DND-41 (cell line): ENCODE data around the gene OSBPL9.

Source experiments
- ATAC-seq: fragments of 200-7000 bp; cut with Tn5 transposase; 3 replicates; pipeline ENCODE4 v1.9.1; 2021; ENCODE audit warnings: low read depth; ENCODE audit not compliant: insufficient read depth
- DNase-seq: peaks from one replicate; pipeline ENCODE4 v3.0.0-alpha.2; 2020
- H2AFZ ChIP-seq: 2 replicates; pipeline ENCODE4 v1.6.0; 2012; ENCODE audit warnings: low read depth, low read length
- H3K27ac ChIP-seq: 2 replicates; pipeline ENCODE4 v1.5.1; 2012; ENCODE audit warnings: low read length, inconsistent platforms
- H3K27me3 ChIP-seq: fragments of 200-600 bp; sonication (generic); 2 replicates; pipeline ENCODE4 v1.6.0; 2012; ENCODE audit warnings: low read length, mild to moderate bottlenecking, inconsistent platforms; ENCODE audit not compliant: insufficient read depth, poor library complexity
- H3K36me3 ChIP-seq: 2 replicates; pipeline ENCODE4 v1.5.1; 2012; ENCODE audit warnings: low read length, inconsistent platforms; ENCODE audit not compliant: insufficient read depth
- H3K4me1 ChIP-seq: 2 replicates; pipeline ENCODE4 v1.5.1; 2012; ENCODE audit warnings: mild to moderate bottlenecking, low read length; ENCODE audit not compliant: insufficient read depth
- H3K4me2 ChIP-seq: 2 replicates; pipeline ENCODE4 v1.6.0; 2012; ENCODE audit warnings: mild to moderate bottlenecking, moderate library complexity, low read length, inconsistent platforms; ENCODE audit not compliant: insufficient read depth
- H3K4me3 ChIP-seq, 2 experiments: fragments of 200-600 bp in 1 of 2; shearing (Covaris generic) in 1 of 2; 2 replicates each; pipeline ENCODE4 v1.5.1; 2012 to 2016; ENCODE audit warnings: inconsistent platforms in 2 of 2, low read length in 2 of 2, mild to moderate bottlenecking in 2 of 2, low read depth in 1 of 2, moderate library complexity in 1 of 2
- H3K79me2 ChIP-seq: 2 replicates; pipeline ENCODE4 v1.6.0; 2012; ENCODE audit warnings: low read length, inconsistent platforms; ENCODE audit not compliant: insufficient read depth
- H3K9ac ChIP-seq: 2 replicates; pipeline ENCODE4 v1.6.0; 2012; ENCODE audit warnings: low read depth, mild to moderate bottlenecking, inconsistent platforms, low read length, moderate library complexity
- H3K9me3 ChIP-seq: 2 replicates; pipeline ENCODE4 v1.5.1; 2012; ENCODE audit warnings: low read length, moderate library complexity, mild to moderate bottlenecking, inconsistent platforms; ENCODE audit not compliant: insufficient read depth, severe bottlenecking
- H4K20me1 ChIP-seq: 2 replicates; pipeline ENCODE4 v1.6.0; 2012; ENCODE audit warnings: low read length; ENCODE audit not compliant: insufficient read depth
- EZH2 ChIP-seq: IDR thresholded peaks from 3 replicates; pipeline ENCODE4 v1.6.1; 2012; ENCODE audit warnings: borderline replicate concordance, low read depth, mild to moderate bottlenecking, moderate library complexity, low read length, inconsistent platforms; ENCODE audit not compliant: severe bottlenecking
- TF ChIP-seq, protein P1 (sequence below): IDR thresholded peaks from 2 replicates; pipeline ENCODE4 v1.5.1; 2012; ENCODE audit warnings: borderline replicate concordance, low read length, moderate library complexity, mild to moderate bottlenecking; ENCODE audit not compliant: poor library complexity, severe bottlenecking; ENCODE audit errors: extremely low read depth

OSBPL9 gene

DNA sequence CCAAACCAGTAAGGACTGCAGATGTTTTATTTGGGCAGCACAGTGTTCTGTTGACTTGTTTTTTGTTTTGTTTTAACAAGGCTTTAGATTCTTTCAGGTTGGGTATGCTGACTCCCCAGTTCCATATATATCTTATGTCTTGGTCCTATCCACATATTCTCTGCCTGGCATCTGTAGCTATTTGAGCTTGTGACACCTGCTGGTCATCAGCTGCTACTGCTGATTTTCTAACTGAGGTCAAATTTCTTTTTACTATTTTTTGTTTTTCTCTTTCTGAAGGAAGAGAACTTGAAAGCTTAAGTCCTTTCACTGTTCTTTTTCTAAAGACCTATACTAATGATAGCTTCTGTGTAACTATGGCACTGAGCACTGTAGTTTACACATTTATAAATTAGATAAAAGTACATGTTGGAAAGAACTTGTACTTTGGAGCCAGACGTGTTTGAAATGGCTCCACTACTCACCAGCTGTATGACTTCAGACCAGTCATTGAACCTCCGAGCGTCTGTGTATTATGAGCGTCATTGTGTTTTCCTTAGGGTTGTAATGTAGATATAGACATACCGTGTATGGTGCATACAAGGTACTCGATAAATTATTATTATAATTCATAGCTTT is 152.2 kb downstream of the OSBPL9 start:
- H3K4me2 ChIP-seq: no peak overlapping the region
- no peaks in the 10 kb centered on the region for H3K4me1 ChIP-seq
- DNase-seq: peak; percentile 33
- no peak for TF ChIP-seq EZH2
- TF ChIP-seq, protein P1, sequence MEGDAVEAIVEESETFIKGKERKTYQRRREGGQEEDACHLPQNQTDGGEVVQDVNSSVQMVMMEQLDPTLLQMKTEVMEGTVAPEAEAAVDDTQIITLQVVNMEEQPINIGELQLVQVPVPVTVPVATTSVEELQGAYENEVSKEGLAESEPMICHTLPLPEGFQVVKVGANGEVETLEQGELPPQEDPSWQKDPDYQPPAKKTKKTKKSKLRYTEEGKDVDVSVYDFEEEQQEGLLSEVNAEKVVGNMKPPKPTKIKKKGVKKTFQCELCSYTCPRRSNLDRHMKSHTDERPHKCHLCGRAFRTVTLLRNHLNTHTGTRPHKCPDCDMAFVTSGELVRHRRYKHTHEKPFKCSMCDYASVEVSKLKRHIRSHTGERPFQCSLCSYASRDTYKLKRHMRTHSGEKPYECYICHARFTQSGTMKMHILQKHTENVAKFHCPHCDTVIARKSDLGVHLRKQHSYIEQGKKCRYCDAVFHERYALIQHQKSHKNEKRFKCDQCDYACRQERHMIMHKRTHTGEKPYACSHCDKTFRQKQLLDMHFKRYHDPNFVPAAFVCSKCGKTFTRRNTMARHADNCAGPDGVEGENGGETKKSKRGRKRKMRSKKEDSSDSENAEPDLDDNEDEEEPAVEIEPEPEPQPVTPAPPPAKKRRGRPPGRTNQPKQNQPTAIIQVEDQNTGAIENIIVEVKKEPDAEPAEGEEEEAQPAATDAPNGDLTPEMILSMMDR: peak; percentile 78
- H3K27me3 ChIP-seq: no peaks in the 10 kb centered on the region
- H3K36me3 ChIP-seq: peaks cover 20% of the 10 kb centered on the region; the same call in 1 of the 2 replicates
- H2AFZ ChIP-seq: no peak overlapping the region
- no peak overlapping the region for H3K9ac ChIP-seq
- H4K20me1 ChIP-seq: no peaks in the 10 kb centered on the region
- no peaks in the 10 kb centered on the region for H3K9me3 ChIP-seq
- ATAC-seq: peak; percentile 83
- no peak overlapping the region for H3K4me3 ChIP-seq
- H3K27ac ChIP-seq: no peak overlapping the region
- H3K79me2 ChIP-seq: no peaks in the 10 kb centered on the region

DNA sequence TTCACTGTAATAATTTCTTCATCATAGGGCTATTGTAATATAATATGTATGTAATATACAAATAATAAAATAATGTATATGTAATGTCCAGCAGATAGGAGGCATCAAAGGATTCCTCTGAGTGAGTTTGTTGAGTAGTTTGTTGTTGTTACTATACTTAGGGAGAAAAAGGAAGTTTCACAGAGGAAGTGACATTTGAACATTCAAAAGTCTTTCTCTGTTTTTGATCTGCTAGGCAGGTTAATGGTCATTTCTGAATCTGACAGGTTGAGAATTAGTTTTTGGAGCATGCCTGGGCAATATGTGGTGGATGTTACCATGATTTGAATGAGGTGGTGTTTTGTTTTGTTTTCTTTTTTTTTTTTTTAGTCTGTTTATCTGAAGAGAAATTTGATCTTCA is 159.5 kb downstream of the OSBPL9 start:
- TF ChIP-seq, protein P1: no peak
- TF ChIP-seq EZH2: no peak
- Histone ChIP-seq H3K4me2 (no peak overlapping the region), H3K4me3 (no peak overlapping the region), H3K27me3 (no peaks in the 10 kb centered on the region), H4K20me1 (no peaks in the 10 kb centered on the region), H3K36me3 (peaks cover 20% of the 10 kb centered on the region; the same call in 1 of the 2 replicates), H3K9ac (no peak overlapping the region), H3K9me3 (no peaks in the 10 kb centered on the region), H3K79me2 (no peaks in the 10 kb centered on the region), H3K27ac (no peak overlapping the region), H2AFZ (no peak overlapping the region), H3K4me1 (no peaks in the 10 kb centered on the region)
- ATAC-seq (no peak), DNase-seq (no peak)

DNA sequence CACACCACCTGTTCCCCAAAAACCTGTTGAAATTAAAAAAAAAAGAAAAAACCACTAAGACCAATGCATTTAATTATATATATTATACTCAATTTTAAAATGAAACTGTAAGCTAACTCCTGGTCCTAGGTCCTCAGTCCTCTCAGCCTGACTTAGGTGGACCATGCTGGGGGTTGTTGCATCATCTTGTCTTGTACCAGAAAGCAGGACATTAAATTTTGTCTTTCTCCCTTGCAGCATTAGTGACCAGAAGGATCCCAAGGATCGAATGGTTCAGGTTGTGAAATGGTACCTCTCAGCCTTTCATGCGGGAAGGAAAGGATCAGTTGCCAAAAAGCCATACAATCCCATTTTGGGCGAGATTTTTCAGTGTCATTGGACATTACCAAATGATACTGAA is 164.0 kb downstream of the OSBPL9 start:
- Histone ChIP-seq H3K79me2 (no peaks in the 10 kb centered on the region), H4K20me1 (no peaks in the 10 kb centered on the region), H3K27me3 (no peaks in the 10 kb centered on the region), H2AFZ (no peak overlapping the region), H3K4me3 (no peak overlapping the region), H3K36me3 (peaks cover 16% of the 10 kb centered on the region; the same call in 1 of the 2 replicates), H3K9ac (no peak overlapping the region), H3K9me3 (no peaks in the 10 kb centered on the region), H3K27ac (no peak overlapping the region), H3K4me2 (no peak overlapping the region), H3K4me1 (no peaks in the 10 kb centered on the region)
- no peak for TF ChIP-seq EZH2
- TF ChIP-seq, protein P1: no peak
- ATAC-seq (no peak), DNase-seq (no peak)

DNA sequence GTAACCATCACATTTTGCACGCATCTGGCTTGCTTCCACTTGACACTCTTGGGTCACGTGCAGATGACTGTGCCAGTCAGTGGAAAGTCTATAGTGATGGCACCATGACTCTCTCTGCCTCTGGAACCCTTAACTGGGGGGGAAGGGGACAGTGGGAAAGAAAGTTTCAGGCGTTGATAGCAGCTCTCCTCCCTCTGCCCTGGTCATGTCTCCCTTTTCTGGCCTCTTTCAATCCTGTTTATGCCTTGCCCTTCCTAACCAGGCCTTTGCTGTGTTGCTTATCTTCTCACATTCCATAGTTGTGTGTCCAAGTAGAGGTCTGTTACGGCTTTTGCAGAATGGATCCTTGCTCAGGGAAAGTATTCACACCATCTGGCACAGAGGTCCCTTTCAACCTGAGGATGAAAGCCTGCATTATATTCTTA is 168.1 kb downstream of the OSBPL9 start:
- TF ChIP-seq, protein P1: no peak
- TF ChIP-seq EZH2: no peak
- ATAC-seq (no peak), DNase-seq (no peak)
- Histone ChIP-seq H3K4me3 (no peak overlapping the region), H3K27ac (no peak overlapping the region), H3K36me3 (peaks cover 50% of the 10 kb centered on the region), H4K20me1 (no peaks in the 10 kb centered on the region), H3K27me3 (no peaks in the 10 kb centered on the region), H3K4me1 (no peaks in the 10 kb centered on the region), H3K9ac (no peak overlapping the region), H3K9me3 (no peaks in the 10 kb centered on the region), H2AFZ (no peak overlapping the region), H3K79me2 (no peaks in the 10 kb centered on the region), H3K4me2 (no peak overlapping the region)
